HepG2 (cell line): ENCODE measurements around the gene SGTB. TPM values are rescaled to one million over a fixed set of nuclear protein-coding genes. Genes with fewer than 3 reads are reported as not detected.

Source experiments
- SMAD9 ChIP-seq: sonication (generic); formaldehyde crosslinking; IDR thresholded peaks from 2 replicates; pipeline ENCODE4 v1.5.1; 2020; ENCODE audit warnings: mild to moderate bottlenecking, missing genetic modification reagents
- TBP ChIP-seq: sonication (generic); formaldehyde crosslinking; IDR thresholded peaks from 2 replicates; pipeline ENCODE4 v1.5.0; 2020; ENCODE audit warnings: missing genetic modification reagents
- ZBTB42 ChIP-seq: sonication (generic); formaldehyde crosslinking; IDR thresholded peaks from 2 replicates; pipeline ENCODE4 v1.5.0; 2020; ENCODE audit warnings: mild to moderate bottlenecking, missing genetic modification reagents
- polyA plus RNA-seq, 8 experiments: library from polyadenylated mRNA; depleted of rRNA in 3 of 8; stranded (reverse) in 7 of 8; unstranded in 1 of 8; fragments of >200 nt; fragmentation: Illumina TruSeq in 4 of 8; extraction: Trizol in 4 of 8; gene quantifications; 2 replicates each; pipeline versions ENCODE4 v1.2.1 to v1.2.3, GENCODE V29; 2011 to 2016; ENCODE audit warnings: low read depth in 4 of 8, missing spikeins in 1 of 8, mixed read lengths in 1 of 8; ENCODE audit not compliant: insufficient read depth in 1 of 8
- total RNA-seq, 5 experiments: library from RNA; depleted of rRNA; stranded (reverse); fragments of >200 nt; fragmentation: Illumina TruSeq; extraction: Trizol; gene quantifications; 2 replicates each; pipeline ENCODE4 v1.2.3, GENCODE V29; 2016; ENCODE audit warnings: low read depth in 1 of 5
- TF ChIP-seq, protein P1 (sequence below): sonication (generic); formaldehyde crosslinking; IDR thresholded peaks from 2 replicates; pipeline ENCODE4 v1.5.0; 2020; ENCODE audit warnings: mild to moderate bottlenecking, missing genetic modification reagents, borderline replicate concordance
- TF ChIP-seq, protein P2 (sequence below): sonication (generic); formaldehyde crosslinking; IDR thresholded peaks from 2 replicates; pipeline ENCODE4 v1.4.0; 2020; ENCODE audit warnings: missing genetic modification reagents

SGTB gene
- total and polyA plus RNA-seq, 2 of the 13 experiments (the other 11 are each of a cell fraction or from before 2014, with no cell fraction given), result 5.2 to 11.2 TPM

DNA sequence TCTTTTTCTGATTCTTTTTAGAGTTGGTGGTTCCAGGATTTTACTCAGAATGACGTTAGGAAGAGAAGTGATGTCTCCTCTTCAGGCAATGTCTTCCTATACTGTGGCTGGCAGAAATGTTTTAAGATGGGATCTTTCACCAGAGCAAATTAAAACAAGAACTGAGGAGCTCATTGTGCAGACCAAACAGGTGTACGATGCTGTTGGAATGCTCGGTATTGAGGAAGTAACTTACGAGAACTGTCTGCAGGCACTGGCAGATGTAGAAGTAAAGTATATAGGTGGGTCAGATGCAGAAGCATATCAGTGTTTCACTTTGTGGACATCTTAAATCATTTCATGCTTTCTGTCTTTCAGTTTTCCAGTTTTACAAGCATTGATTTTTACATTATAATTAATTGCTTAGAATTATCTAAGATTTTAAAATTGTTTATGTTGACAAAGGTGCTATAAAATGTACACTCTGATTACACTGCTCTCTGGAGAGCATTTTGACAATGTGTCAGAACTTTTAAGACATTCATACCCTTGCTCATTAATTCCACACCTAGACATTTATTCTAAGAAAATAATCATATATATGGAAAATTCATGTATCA, 36.7 kb upstream of the SGTB start (continued):
- TF ChIP-seq, protein P1, sequence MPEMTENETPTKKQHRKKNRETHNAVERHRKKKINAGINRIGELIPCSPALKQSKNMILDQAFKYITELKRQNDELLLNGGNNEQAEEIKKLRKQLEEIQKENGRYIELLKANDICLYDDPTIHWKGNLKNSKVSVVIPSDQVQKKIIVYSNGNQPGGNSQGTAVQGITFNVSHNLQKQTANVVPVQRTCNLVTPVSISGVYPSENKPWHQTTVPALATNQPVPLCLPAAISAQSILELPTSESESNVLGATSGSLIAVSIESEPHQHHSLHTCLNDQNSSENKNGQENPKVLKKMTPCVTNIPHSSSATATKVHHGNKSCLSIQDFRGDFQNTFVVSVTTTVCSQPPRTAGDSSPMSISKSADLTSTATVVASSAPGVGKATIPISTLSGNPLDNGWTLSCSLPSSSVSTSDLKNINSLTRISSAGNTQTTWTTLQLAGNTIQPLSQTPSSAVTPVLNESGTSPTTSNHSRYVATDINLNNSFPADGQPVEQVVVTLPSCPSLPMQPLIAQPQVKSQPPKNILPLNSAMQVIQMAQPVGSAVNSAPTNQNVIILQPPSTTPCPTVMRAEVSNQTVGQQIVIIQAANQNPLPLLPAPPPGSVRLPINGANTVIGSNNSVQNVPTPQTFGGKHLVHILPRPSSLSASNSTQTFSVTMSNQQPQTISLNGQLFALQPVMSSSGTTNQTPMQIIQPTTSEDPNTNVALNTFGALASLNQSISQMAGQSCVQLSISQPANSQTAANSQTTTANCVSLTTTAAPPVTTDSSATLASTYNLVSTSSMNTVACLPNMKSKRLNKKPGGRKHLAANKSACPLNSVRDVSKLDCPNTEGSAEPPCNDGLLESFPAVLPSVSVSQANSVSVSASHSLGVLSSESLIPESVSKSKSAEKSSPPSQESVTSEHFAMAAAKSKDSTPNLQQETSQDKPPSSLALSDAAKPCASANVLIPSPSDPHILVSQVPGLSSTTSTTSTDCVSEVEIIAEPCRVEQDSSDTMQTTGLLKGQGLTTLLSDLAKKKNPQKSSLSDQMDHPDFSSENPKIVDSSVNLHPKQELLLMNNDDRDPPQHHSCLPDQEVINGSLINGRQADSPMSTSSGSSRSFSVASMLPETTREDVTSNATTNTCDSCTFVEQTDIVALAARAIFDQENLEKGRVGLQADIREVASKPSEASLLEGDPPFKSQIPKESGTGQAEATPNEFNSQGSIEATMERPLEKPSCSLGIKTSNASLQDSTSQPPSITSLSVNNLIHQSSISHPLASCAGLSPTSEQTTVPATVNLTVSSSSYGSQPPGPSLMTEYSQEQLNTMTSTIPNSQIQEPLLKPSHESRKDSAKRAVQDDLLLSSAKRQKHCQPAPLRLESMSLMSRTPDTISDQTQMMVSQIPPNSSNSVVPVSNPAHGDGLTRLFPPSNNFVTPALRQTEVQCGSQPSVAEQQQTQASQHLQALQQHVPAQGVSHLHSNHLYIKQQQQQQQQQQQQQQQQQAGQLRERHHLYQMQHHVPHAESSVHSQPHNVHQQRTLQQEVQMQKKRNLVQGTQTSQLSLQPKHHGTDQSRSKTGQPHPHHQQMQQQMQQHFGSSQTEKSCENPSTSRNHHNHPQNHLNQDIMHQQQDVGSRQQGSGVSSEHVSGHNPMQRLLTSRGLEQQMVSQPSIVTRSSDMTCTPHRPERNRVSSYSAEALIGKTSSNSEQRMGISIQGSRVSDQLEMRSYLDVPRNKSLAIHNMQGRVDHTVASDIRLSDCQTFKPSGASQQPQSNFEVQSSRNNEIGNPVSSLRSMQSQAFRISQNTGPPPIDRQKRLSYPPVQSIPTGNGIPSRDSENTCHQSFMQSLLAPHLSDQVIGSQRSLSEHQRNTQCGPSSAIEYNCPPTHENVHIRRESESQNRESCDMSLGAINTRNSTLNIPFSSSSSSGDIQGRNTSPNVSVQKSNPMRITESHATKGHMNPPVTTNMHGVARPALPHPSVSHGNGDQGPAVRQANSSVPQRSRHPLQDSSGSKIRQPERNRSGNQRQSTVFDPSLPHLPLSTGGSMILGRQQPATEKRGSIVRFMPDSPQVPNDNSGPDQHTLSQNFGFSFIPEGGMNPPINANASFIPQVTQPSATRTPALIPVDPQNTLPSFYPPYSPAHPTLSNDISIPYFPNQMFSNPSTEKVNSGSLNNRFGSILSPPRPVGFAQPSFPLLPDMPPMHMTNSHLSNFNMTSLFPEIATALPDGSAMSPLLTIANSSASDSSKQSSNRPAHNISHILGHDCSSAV (CRISPR knock-in tag), result no peak
- no peak for TF ChIP-seq TBP (CRISPR knock-in tag)
- no peak for TF ChIP-seq ZBTB42 (CRISPR knock-in tag)
- TF ChIP-seq, protein P2, sequence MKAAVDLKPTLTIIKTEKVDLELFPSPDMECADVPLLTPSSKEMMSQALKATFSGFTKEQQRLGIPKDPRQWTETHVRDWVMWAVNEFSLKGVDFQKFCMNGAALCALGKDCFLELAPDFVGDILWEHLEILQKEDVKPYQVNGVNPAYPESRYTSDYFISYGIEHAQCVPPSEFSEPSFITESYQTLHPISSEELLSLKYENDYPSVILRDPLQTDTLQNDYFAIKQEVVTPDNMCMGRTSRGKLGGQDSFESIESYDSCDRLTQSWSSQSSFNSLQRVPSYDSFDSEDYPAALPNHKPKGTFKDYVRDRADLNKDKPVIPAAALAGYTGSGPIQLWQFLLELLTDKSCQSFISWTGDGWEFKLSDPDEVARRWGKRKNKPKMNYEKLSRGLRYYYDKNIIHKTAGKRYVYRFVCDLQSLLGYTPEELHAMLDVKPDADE (CRISPR knock-in tag), result no peak
- TF ChIP-seq SMAD9 (CRISPR knock-in tag), result no peak
